NCI-H187 (cell line): ENCODE data around the gene RRM2.

Source experiments
- DNase-seq, 2 experiments: peaks; one replicate each; lab custom pipeline; 2025; lab: John Stamatoyannopoulos, UW

RRM2 gene

GRCh38 chr2:10158681-10159080 lies 36.1 kb downstream of the RRM2 start:
- DNase-seq: no peak

- no peak for DNase-seq
These were observed 36.5 kb downstream of the RRM2 start for GRCh38 chr2:10159086-10159485.

DNA sequence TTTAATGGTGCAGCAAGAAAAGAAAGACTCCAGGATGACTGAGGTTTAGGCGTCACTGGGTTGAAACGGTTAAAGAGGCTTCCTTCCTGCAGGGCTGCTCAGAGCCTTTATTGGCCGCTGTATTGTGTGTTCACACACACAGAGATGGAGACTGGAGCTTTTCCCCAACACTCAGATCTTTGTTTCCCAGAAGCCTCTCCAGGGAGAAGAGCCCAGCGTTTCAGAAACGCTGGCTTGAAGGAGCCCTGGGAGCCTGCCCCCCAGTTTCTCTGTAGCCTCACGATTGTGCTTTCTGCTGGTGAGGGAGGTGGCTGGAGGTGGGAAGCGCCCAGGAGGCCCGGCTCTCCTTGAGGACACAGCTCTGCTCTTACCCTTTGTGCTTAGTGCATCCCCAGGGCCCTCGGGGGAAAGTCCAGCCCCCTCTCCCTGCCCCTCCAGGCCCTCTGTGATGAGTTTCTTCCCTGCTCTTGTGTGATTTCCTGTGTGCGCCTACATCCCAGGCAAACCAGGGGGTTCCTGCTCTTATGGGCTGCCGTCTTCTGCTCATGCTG lies 37.1 kb downstream of the RRM2 start:
- no peak for DNase-seq

- no peak for DNase-seq
These were observed 37.8 kb downstream of the RRM2 start for GRCh38 chr2:10160203-10160955.

GRCh38 chr2:10161206-10161931 lies 38.8 kb downstream of the RRM2 start:
- no peak for DNase-seq

DNA sequence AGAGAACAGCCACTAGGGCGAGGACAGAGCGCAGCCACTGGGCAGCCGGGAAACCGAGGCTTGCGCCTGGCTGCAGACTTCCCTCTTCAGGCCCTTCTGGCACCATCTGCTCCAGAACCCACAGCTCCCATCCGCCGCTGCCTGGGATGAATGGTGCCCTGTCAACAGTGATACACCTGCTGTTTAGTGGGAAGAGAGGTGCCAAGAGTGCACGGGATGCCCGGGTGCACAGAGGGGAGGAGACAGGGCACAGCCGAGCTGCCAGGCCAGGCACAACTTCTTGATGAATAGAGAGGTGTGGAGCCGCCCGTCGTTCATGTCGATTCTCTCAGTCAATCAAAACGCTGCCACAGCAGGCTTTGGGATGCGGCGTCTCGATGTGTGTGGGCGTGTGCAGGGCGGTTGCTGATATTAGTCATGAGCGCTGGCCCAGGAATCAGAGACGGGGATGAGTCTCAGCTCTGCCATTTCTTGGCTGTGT lies 39.5 kb downstream of the RRM2 start:
- DNase-seq: no peak

- DNase-seq: peak; percentile 27 to 40
These were observed 40.3 kb downstream of the RRM2 start for GRCh38 chr2:10162586-10163497.

DNA sequence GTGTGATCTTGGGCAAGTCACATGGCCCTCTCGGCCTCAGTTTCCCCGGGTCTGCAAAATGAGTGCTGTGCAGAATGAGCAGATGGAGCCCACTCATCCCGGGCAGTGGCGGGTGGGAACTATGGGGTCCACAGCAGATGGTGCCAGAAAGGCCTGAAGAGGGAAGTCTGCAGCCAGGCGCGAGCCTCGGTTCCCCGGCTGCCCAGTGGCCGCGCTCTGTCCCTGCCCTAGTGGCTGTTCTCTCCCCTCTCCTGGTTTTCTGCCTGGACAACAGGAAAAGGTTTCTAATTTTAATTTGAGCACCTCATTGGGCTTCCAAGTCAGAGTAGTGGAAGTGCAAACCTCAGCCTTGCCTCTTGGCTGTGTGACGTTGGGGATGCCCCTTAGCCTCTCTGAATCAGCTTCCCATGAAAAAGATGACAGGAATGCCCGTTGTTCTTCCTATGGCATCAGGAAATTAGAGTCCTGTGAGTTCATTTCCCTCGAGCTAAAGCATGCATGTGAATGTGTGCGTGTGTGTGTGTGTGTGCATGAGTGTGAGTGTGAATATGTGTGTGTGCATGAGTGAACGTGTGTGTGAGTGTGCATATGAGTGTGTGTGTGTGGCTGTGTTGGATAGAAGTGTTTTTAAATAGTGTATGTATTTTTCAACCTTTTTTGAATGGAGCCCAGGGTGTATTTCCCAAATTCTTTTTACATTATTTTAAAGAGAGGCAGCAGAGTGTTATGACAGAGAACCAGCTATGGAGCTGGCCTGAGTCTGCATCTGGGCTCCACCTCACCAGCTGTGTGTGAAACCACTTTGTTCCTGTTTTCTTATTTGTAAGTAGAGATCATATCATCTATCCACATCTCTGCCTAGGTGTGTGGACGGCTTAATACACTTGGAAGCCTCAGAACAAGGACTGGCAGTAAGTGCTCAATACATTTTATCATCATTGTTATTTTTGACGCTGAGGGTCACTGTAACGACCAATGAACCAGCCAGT lies 41.3 kb downstream of the RRM2 start:
- no peak for DNase-seq

DNA sequence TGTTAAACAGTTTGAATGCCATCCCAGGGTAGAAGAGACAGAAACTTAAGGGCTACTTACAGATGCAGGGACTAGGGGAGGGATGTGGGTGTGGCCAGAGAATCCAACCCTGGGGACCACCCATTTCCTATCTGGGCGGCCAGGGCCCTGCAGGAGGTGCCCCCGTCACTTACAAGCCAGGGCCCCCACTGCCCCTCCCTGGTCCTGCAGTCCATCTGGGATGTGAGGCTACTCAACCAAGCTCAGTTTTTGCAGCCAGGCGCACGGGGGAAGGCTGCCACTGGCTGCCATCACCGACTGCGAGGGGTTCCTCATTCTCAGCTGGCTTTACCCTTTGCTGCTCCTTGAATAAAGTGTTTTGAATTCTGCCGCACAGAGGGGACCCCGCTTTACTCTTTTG lies 42.1 kb downstream of the RRM2 start:
- DNase-seq: no peak

- no peak for DNase-seq
These were observed 42.7 kb downstream of the RRM2 start for GRCh38 chr2:10165282-10165681.

- DNase-seq: no peak
These were observed 43.5 kb downstream of the RRM2 start for GRCh38 chr2:10165861-10166675.

DNA sequence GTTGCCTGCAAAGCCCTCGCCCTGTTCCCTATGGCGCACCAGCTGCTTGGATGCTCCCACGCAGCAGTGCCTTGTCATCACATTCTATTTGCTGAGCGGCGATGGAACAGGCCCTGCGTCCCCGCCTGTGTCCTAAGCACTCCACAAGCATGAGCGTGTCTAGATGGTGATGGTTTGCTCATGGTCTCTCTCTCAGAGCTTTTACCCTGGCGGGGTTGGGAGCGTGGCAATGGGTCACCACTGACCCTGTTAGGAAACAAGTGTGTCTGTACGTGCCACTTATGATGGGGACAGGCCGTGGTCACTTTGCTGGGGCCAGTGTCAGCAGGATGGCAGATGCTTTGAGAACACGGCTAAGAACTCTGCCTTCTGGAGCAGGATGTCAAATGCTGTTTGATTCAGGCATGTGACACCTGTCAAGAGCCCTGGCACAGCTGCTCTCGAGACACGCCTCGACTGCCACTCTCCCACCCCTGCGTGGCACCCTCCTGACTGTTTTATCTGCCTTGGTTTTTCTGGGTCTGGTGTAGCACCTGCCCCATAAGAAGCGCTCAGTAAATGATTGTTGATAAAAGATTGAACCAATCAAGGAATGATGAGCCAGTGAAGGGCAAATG lies 44.2 kb downstream of the RRM2 start:
- DNase-seq: peak; percentile 57 to 72

DNA sequence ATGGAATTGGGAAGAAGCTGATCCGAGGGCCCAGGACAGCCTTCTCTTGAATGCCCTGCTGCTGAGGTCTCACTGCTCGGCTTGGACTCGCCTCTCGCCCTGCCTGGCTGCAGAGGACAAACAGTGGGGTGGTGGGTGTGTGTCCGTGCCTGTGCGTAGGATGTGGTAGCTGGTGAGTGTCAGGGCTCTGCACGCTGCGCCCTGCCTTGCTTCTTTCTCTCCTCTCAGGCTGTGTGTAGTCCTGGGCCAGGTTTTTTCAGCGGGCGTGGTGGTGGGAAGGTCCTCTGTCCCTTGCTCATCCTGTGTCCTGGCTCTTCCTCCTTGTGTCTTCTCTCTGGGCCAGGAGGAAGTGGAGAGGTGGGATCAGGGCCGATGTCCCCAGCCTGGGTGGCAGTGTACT lies 44.8 kb downstream of the RRM2 start:
- DNase-seq: no peak

DNA sequence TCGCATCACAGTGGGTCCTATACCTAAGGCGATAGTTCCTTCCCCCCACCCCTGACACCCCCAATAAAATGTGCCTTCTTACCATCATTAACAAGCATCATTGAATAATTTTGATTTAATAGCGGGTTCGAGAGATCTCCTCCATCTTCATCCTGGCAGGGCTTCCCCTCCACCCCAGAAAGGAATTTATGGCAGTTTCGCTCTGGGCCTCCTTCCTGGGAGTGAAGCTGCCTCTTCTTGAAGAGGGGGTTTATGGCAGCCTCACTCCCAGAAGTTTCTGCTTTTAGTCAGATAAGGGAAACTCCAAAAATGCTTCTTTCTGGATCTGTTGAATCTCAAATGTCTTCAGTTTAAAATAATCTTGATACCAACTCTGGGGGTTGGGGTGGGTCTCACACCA lies 45.7 kb downstream of the RRM2 start:
- no peak for DNase-seq

DNA sequence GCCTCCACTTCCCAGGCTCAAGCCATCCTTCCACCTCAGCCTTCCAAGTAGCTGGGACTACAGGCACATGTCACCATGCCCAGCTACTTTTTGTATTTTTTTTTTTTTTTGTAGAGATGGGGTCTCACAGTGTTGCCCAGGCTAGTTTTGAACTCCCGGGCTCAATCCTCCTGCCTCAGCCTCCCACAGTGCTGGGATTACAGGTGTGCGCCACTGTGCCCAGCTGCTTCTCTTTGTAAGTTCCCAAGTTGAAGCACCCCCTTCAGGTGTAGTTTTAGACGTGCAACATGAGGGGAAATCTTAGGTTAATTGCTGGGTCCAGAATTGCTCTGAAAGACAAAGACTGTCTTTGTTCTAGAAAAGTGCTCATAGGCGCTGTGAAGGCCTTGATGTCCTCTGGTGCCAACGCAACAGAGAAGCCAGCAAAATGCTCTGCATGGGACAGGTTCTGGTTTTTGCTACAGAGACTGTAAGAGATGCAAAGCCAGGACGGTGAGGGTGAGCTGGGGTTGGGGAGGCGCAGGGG lies 46.6 kb downstream of the RRM2 start:
- DNase-seq: no peak

DNA sequence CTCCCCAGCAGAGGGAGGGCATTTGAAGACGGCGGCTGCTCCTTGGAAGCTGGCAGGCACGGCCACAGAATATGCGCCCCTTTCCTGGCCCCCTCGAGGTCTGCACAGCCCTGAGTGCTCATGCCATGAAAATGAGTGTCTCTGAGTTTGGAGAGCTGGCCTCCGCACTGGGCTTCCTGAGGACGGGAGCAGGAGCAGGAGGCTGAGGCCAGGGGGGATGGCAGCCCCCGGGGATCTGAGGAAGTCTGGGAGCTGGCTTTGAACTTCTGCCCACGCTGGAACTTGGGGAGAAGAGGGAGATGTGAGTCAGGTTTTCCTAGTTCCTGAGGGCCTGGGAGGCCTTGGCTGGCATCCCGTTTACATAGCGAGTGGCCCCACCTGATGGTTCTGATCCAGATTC lies 47.0 kb downstream of the RRM2 start:
- DNase-seq: no peak

DNA sequence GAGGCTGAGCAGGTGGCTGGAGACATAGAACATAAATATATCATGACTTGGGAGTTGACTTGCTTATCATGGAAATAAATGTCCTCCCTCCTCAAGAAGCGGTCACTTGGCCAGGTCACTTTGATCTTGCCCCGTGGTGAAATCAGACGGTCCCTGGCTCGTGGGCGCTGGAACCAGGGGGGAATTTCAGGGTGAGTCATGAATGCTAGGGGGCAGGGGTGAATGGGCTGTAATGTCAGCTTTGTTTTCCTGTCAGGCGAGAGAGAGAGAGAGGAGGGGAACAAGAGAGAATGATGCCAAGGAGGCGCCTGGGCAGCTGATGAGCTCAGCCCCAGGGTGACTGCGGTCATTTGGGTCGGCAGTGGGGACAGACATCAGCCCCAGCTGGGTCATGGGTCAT lies 47.7 kb downstream of the RRM2 start:
- no peak for DNase-seq

- no peak for DNase-seq
These were observed 48.7 kb downstream of the RRM2 start for GRCh38 chr2:10171006-10171800.
